DND-41 (cell line): ENCODE results near the gene SAP30L.
A peak's percentile ranks its signal among the peaks of the same experiment; 100 is the strongest.

Source experiments
- ATAC-seq: fragments of 200-7000 bp; cut with Tn5 transposase; 3 replicates; pipeline ENCODE4 v1.9.1; 2021; ENCODE audit warnings: low read depth; ENCODE audit not compliant: insufficient read depth
- DNase-seq: peaks from one replicate; pipeline ENCODE4 v3.0.0-alpha.2; 2020
- H2AFZ ChIP-seq: 2 replicates; pipeline ENCODE4 v1.6.0; 2012; ENCODE audit warnings: low read depth, low read length
- H3K27ac ChIP-seq: 2 replicates; pipeline ENCODE4 v1.5.1; 2012; ENCODE audit warnings: low read length, inconsistent platforms
- H3K27me3 ChIP-seq: fragments of 200-600 bp; sonication (generic); 2 replicates; pipeline ENCODE4 v1.6.0; 2012; ENCODE audit warnings: low read length, mild to moderate bottlenecking, inconsistent platforms; ENCODE audit not compliant: insufficient read depth, poor library complexity
- H3K36me3 ChIP-seq: 2 replicates; pipeline ENCODE4 v1.5.1; 2012; ENCODE audit warnings: low read length, inconsistent platforms; ENCODE audit not compliant: insufficient read depth
- H3K4me1 ChIP-seq: 2 replicates; pipeline ENCODE4 v1.5.1; 2012; ENCODE audit warnings: mild to moderate bottlenecking, low read length; ENCODE audit not compliant: insufficient read depth
- H3K4me2 ChIP-seq: 2 replicates; pipeline ENCODE4 v1.6.0; 2012; ENCODE audit warnings: mild to moderate bottlenecking, moderate library complexity, low read length, inconsistent platforms; ENCODE audit not compliant: insufficient read depth
- H3K4me3 ChIP-seq, 2 experiments: fragments of 200-600 bp in 1 of 2; shearing (Covaris generic) in 1 of 2; 2 replicates each; pipeline ENCODE4 v1.5.1; 2012 to 2016; ENCODE audit warnings: inconsistent platforms in 2 of 2, low read length in 2 of 2, mild to moderate bottlenecking in 2 of 2, low read depth in 1 of 2, moderate library complexity in 1 of 2
- H3K79me2 ChIP-seq: 2 replicates; pipeline ENCODE4 v1.6.0; 2012; ENCODE audit warnings: low read length, inconsistent platforms; ENCODE audit not compliant: insufficient read depth
- H3K9ac ChIP-seq: 2 replicates; pipeline ENCODE4 v1.6.0; 2012; ENCODE audit warnings: low read depth, mild to moderate bottlenecking, inconsistent platforms, low read length, moderate library complexity
- H3K9me3 ChIP-seq: 2 replicates; pipeline ENCODE4 v1.5.1; 2012; ENCODE audit warnings: low read length, moderate library complexity, mild to moderate bottlenecking, inconsistent platforms; ENCODE audit not compliant: insufficient read depth, severe bottlenecking
- H4K20me1 ChIP-seq: 2 replicates; pipeline ENCODE4 v1.6.0; 2012; ENCODE audit warnings: low read length; ENCODE audit not compliant: insufficient read depth
- CTCF ChIP-seq: IDR thresholded peaks from 2 replicates; pipeline ENCODE4 v1.5.1; 2012; ENCODE audit warnings: borderline replicate concordance, low read length, moderate library complexity, mild to moderate bottlenecking; ENCODE audit not compliant: poor library complexity, severe bottlenecking; ENCODE audit errors: extremely low read depth
- EZH2 ChIP-seq: IDR thresholded peaks from 3 replicates; pipeline ENCODE4 v1.6.1; 2012; ENCODE audit warnings: borderline replicate concordance, low read depth, mild to moderate bottlenecking, moderate library complexity, low read length, inconsistent platforms; ENCODE audit not compliant: severe bottlenecking

The SAP30L gene

GRCh38 chr5:154421868-154422267 lies 23.9 kb upstream of the SAP30L start:
- no peaks in the 10 kb centered on the region for H3K9me3 ChIP-seq
- H3K9ac ChIP-seq = no peak overlapping the region
- H3K4me2 ChIP-seq = no peak overlapping the region
- no peak overlapping the region for H3K27ac ChIP-seq
- TF ChIP-seq CTCF (peak; percentile 63), EZH2 (no peak)
- DNase-seq (peak; percentile 19), ATAC-seq (peak; percentile 63)
- H3K4me3 ChIP-seq = no peak overlapping the region
- no peak overlapping the region for H2AFZ ChIP-seq
- no peaks in the 10 kb centered on the region for H3K4me1 ChIP-seq
- H3K36me3 ChIP-seq = peaks cover 20% of the 10 kb centered on the region; the same call in 1 of the 2 replicates
- no peaks in the 10 kb centered on the region for H4K20me1 ChIP-seq
- no peaks in the 10 kb centered on the region for H3K79me2 ChIP-seq
- no peaks in the 10 kb centered on the region for H3K27me3 ChIP-seq

GRCh38 chr5:154422298-154422697 lies 23.5 kb upstream of the SAP30L start:
- no peak overlapping the region for H3K4me2 ChIP-seq

GRCh38 chr5:154428208-154428607 lies 17.6 kb upstream of the SAP30L start:
- ATAC-seq = no peak
- DNase-seq = no peak
- H4K20me1 ChIP-seq = no peaks in the 10 kb centered on the region
- no peaks in the 10 kb centered on the region for H3K79me2 ChIP-seq
- H3K36me3 ChIP-seq = peaks cover 2% of the 10 kb centered on the region; the same call in 1 of the 2 replicates
- H3K27ac ChIP-seq = no peak overlapping the region
- H3K9ac ChIP-seq = no peak overlapping the region
- H2AFZ ChIP-seq = no peak overlapping the region
- no peak overlapping the region for H3K4me2 ChIP-seq
- no peak for TF ChIP-seq EZH2
- TF ChIP-seq CTCF = no peak
- H3K27me3 ChIP-seq = no peaks in the 10 kb centered on the region
- H3K4me1 ChIP-seq = no peaks in the 10 kb centered on the region
- no peaks in the 10 kb centered on the region for H3K9me3 ChIP-seq
- H3K4me3 ChIP-seq = no peak overlapping the region

More at GRCh38 chr5:154422298-154422697, 23.5 kb upstream of the SAP30L start:
- Histone ChIP-seq H3K9me3 (no peaks in the 10 kb centered on the region), H3K4me3 (no peak overlapping the region), H3K36me3 (peaks cover 16% of the 10 kb centered on the region; the same call in 1 of the 2 replicates), H3K27me3 (no peaks in the 10 kb centered on the region), H3K4me1 (no peaks in the 10 kb centered on the region), H2AFZ (no peak overlapping the region), H3K27ac (no peak overlapping the region), H3K9ac (no peak overlapping the region), H3K79me2 (no peaks in the 10 kb centered on the region), H4K20me1 (no peaks in the 10 kb centered on the region)
- ATAC-seq (no peak), DNase-seq (no peak)
- TF ChIP-seq EZH2 (no peak), CTCF (no peak)

- no peak overlapping the region for H3K27ac ChIP-seq
- TF ChIP-seq EZH2 = no peak
- TF ChIP-seq CTCF = no peak
- no peaks in the 10 kb centered on the region for H3K27me3 ChIP-seq
- H4K20me1 ChIP-seq = no peaks in the 10 kb centered on the region
- H3K4me2 ChIP-seq = no peak overlapping the region
- H3K9me3 ChIP-seq = no peaks in the 10 kb centered on the region
- H3K9ac ChIP-seq = no peak overlapping the region
- H3K36me3 ChIP-seq = peaks cover 2% of the 10 kb centered on the region; the same call in 1 of the 2 replicates
- no peak overlapping the region for H3K4me3 ChIP-seq
- DNase-seq (no peak), ATAC-seq (no peak)
- no peaks in the 10 kb centered on the region for H3K79me2 ChIP-seq
- H3K4me1 ChIP-seq = no peaks in the 10 kb centered on the region
- no peak overlapping the region for H2AFZ ChIP-seq
These were observed 16.5 kb upstream of the SAP30L start for GRCh38 chr5:154429341-154429740.
